HG03175 (cell line): Measurements from ENCODE around the gene EXOSC6.
"Not testable (repeated sequence)": the region's sequence is repeated elsewhere in the genome, so short reads cannot be mapped to it uniquely, and the experiment has no call there.

Experiments used
- ATAC-seq: cut with Tn5 transposase; IDR thresholded peaks from one replicate; pipeline ENCODE4 v1.9.1; 2021; ENCODE audit warnings: mild to moderate bottlenecking, moderate library complexity; ENCODE audit not compliant: unreplicated experiment

EXOSC6 gene

GRCh38 chr16:70251629-70252354 is at the start of gene EXOSC6:
TSS of gene EXOSC6 (minus strand) at chr16:70251940. CDS start at chr16:70251900, 40 bp downstream.
- ATAC-seq, result peak; percentile 92

GRCh38 chr16:70301121-70301520 is 49.4 kb upstream of the EXOSC6 start:
- ATAC-seq, result no peak

GRCh38 chr16:70298988-70299938 is 47.5 kb upstream of the EXOSC6 start, which contains the start of gene DDX19B:
TSS of gene DDX19B (plus strand) at chr16:70299186. CDS start at chr16:70299298, 112 bp downstream.
- ATAC-seq, result peak; percentile 92

GRCh38 chr16:70295634-70296033 is 43.9 kb upstream of the EXOSC6 start:
- no peak for ATAC-seq

GRCh38 chr16:70294385-70295025 is 42.8 kb upstream of the EXOSC6 start:
- no peak for ATAC-seq

- not testable (repeated sequence) for ATAC-seq
Measured at GRCh38 chr16:70292148-70292547, 40.4 kb upstream of the EXOSC6 start.

- no peak for ATAC-seq
Measured at GRCh38 chr16:70290949-70291519, 39.3 kb upstream of the EXOSC6 start.

GRCh38 chr16:70289229-70290094 is 37.7 kb upstream of the EXOSC6 start, which contains the start of gene AARS1:
TSS of gene AARS1 (minus strand) at chr16:70289506. CDS start at chr16:70282763, 6,743 bp downstream.
- peak; percentile 96 for ATAC-seq

GRCh38 chr16:70287304-70287971 is 35.7 kb upstream of the EXOSC6 start:
- ATAC-seq, result not testable (repeated sequence)

GRCh38 chr16:70276392-70276791 is 24.7 kb upstream of the EXOSC6 start:
- ATAC-seq, result no peak

GRCh38 chr16:70271696-70272095 is 20.0 kb upstream of the EXOSC6 start:
- ATAC-seq, result no peak

- no peak for ATAC-seq
Measured at GRCh38 chr16:70270176-70270575, 18.4 kb upstream of the EXOSC6 start.

- no peak for ATAC-seq
Measured at GRCh38 chr16:70269471-70269870, 17.7 kb upstream of the EXOSC6 start.

- ATAC-seq, result not testable (repeated sequence)
Measured at GRCh38 chr16:70267922-70268321, 16.2 kb upstream of the EXOSC6 start.

GRCh38 chr16:70267516-70267915 is 15.8 kb upstream of the EXOSC6 start:
- no peak for ATAC-seq

GRCh38 chr16:70259903-70260302 is 8.2 kb upstream of the EXOSC6 start:
- not testable (repeated sequence) for ATAC-seq

GRCh38 chr16:70258946-70259345 is 7.2 kb upstream of the EXOSC6 start:
- ATAC-seq, result no peak

GRCh38 chr16:70258065-70258464 is 6.3 kb upstream of the EXOSC6 start:
- ATAC-seq, result no peak

GRCh38 chr16:70257391-70257790 is 5.7 kb upstream of the EXOSC6 start:
- ATAC-seq, result no peak
